Osteoblast (primary cell): ENCODE measurements around the gene IDH3A. TPM values are rescaled to one million over a fixed set of nuclear protein-coding genes. Genes with fewer than 3 reads are reported as not detected.

Experiments used
- DNase-seq: peaks from one replicate; pipeline ENCODE4 v3.0.0; 2011; ENCODE audit warnings: low spot score, mixed read lengths; ENCODE audit not compliant: insufficient read length; ENCODE audit errors: missing footprints
- H2AFZ ChIP-seq: 2 replicates; pipeline ENCODE4 v1.6.0; 2011; ENCODE audit warnings: mild to moderate bottlenecking, low read length
- H3K27ac ChIP-seq: 2 replicates; pipeline ENCODE4 v1.5.1; 2011; ENCODE audit warnings: mild to moderate bottlenecking, low read depth, low read length, moderate library complexity
- H3K27me3 ChIP-seq: 2 replicates; pipeline ENCODE4 v1.6.0; 2012; ENCODE audit warnings: mild to moderate bottlenecking, control low read depth, inconsistent platforms, low read length, moderate library complexity; ENCODE audit not compliant: insufficient read depth
- H3K36me3 ChIP-seq: 2 replicates; pipeline ENCODE4 v1.5.1; 2011; ENCODE audit warnings: mild to moderate bottlenecking, low read length, control low read depth, moderate library complexity; ENCODE audit not compliant: insufficient read depth
- H3K4me1 ChIP-seq: 2 replicates; pipeline ENCODE4 v1.5.1; 2011; ENCODE audit warnings: mild to moderate bottlenecking, low read length, control low read depth, moderate library complexity; ENCODE audit not compliant: insufficient read depth
- H3K4me2 ChIP-seq: 2 replicates; pipeline ENCODE4 v1.6.0; 2011; ENCODE audit warnings: mild to moderate bottlenecking, low read length; ENCODE audit not compliant: insufficient read depth
- H3K4me3 ChIP-seq: fragments of 200-600 bp; sonication (generic); 3 replicates; pipeline ENCODE4 v1.5.1; 2012; ENCODE audit warnings: mild to moderate bottlenecking, low read length, inconsistent platforms; ENCODE audit not compliant: insufficient read depth
- H3K79me2 ChIP-seq: 2 replicates; pipeline ENCODE4 v1.6.0; 2012; ENCODE audit warnings: mild to moderate bottlenecking, low read length, control low read depth, inconsistent platforms; ENCODE audit not compliant: insufficient read depth
- H3K9me3 ChIP-seq: 2 replicates; pipeline ENCODE4 v1.5.1; 2011; ENCODE audit warnings: low read depth, low read length, control low read depth
- H4K20me1 ChIP-seq: 2 replicates; pipeline ENCODE4 v1.6.0; 2012; ENCODE audit warnings: mild to moderate bottlenecking, low read length, control low read depth; ENCODE audit not compliant: insufficient read depth
- CTCF ChIP-seq: IDR thresholded peaks from 2 replicates; pipeline ENCODE4 v1.5.1; 2011; ENCODE audit warnings: mild to moderate bottlenecking, low read depth, low read length, moderate library complexity; ENCODE audit errors: extremely low read depth
- total RNA-seq: library from RNA; depleted of rRNA; stranded (reverse); fragments of >200 nt; gene quantifications from 2 replicates; pipeline ENCODE4 v1.2.3, GENCODE V29; 2012

Gene IDH3A
- total RNA-seq, 1 donor: 30.4 TPM

DNA sequence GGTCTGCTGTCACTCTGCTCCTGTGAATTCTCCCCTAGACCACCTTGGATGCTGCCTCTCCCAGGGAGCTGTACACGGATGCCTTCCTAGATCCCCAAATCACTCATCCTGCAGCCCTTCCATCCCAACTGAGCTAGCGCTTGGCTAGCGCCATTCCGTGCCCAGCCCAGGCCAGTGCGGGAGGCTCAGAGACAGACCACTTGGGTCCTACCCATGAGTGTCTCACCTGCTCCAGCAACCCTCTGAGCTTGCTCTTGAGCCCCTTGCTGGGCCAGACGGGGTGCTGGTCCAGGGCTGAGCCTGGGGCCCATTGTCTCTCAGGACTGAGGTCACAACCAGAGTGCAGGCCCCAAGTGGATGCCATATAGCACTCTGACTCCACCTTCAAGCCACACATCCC, 39.1 kb upstream of the IDH3A start:
- no peak overlapping the region for H3K4me3 ChIP-seq
- H3K36me3 ChIP-seq: no peaks in the 10 kb centered on the region
- H3K4me2 ChIP-seq: no peak overlapping the region
- no peaks in the 10 kb centered on the region for H4K20me1 ChIP-seq
- no peak for DNase-seq
- H3K79me2 ChIP-seq: no peaks in the 10 kb centered on the region
- no peak overlapping the region for H2AFZ ChIP-seq
- H3K27ac ChIP-seq: no peak overlapping the region
- TF ChIP-seq CTCF: no peak
- H3K4me1 ChIP-seq: peaks cover 5% of the 10 kb centered on the region
- H3K9me3 ChIP-seq: no peaks in the 10 kb centered on the region
- no peaks in the 10 kb centered on the region for H3K27me3 ChIP-seq

GRCh38 chr15:78110916-78111475, 38.2 kb upstream of the IDH3A start:
- Histone ChIP-seq H3K27me3 (no peaks in the 10 kb centered on the region), H4K20me1 (no peaks in the 10 kb centered on the region), H3K4me2 (no peak overlapping the region), H3K9me3 (no peaks in the 10 kb centered on the region), H3K4me3 (no peak overlapping the region), H3K79me2 (no peaks in the 10 kb centered on the region), H3K36me3 (no peaks in the 10 kb centered on the region), H3K4me1 (peaks cover 2% of the 10 kb centered on the region), H2AFZ (no peak overlapping the region), H3K27ac (no peak overlapping the region)
- TF ChIP-seq CTCF: no peak
- DNase-seq: no peak

DNA sequence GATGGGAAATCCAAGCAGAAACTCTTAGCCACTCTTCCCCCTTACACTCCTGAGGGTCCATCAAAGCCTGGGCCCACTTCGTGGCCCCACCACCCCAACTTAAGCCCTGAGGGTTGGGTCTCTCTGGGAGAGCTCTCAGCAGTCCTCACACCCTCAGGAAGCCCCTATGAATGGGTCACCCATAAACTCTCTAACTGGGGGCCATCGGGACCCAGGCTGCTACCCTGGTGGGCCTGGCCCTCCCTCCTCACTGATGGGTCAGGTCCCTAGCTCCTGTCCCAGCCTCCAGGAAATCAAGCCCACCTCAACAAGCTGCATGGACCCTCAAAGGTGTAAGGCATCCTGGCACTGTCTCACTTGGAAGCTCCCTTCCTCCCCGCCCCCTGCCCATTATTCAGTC, 37.4 kb upstream of the IDH3A start:
- Histone ChIP-seq H3K4me1 (no peaks in the 10 kb centered on the region), H3K79me2 (no peaks in the 10 kb centered on the region), H3K4me2 (no peak overlapping the region), H3K9me3 (no peaks in the 10 kb centered on the region), H3K27me3 (no peaks in the 10 kb centered on the region), H4K20me1 (no peaks in the 10 kb centered on the region), H3K27ac (no peak overlapping the region), H3K36me3 (no peaks in the 10 kb centered on the region), H2AFZ (no peak overlapping the region), H3K4me3 (no peak overlapping the region)
- no peak for TF ChIP-seq CTCF
- no peak for DNase-seq

GRCh38 chr15:78112551-78112950, 36.6 kb upstream of the IDH3A start:
- Histone ChIP-seq H3K4me2 (no peak overlapping the region), H3K4me3 (no peak overlapping the region), H4K20me1 (no peaks in the 10 kb centered on the region), H3K79me2 (no peaks in the 10 kb centered on the region), H3K27me3 (no peaks in the 10 kb centered on the region), H3K9me3 (no peaks in the 10 kb centered on the region), H3K27ac (no peak overlapping the region), H2AFZ (no peak overlapping the region), H3K4me1 (no peaks in the 10 kb centered on the region), H3K36me3 (no peaks in the 10 kb centered on the region)
- DNase-seq: no peak
- no peak for TF ChIP-seq CTCF
